Retina (tissue), 1 donor: ENCODE results near the gene PARG.
A peak's percentile ranks its signal among the peaks of the same experiment; 100 is the strongest.
"Not testable (repeated sequence)": the region's sequence is repeated elsewhere in the genome, so short reads cannot be mapped to it uniquely, and the experiment has no call there.

Source experiments
- DNase-seq: peaks from one replicate; pipeline ENCODE4 v3.0.0-alpha.2; 2016

PARG gene

GRCh38 chr10:49941447-49942338 is at the start of gene PARG, which contains the start of gene TIMM23B:
PARG (minus strand) TSS chr10:49942027; CDS start chr10:49941725, 302 bp downstream.
TIMM23B (plus strand) TSS chr10:49942053; CDS start chr10:49942195, 142 bp downstream.
- peak; percentile 93 for DNase-seq

DNA sequence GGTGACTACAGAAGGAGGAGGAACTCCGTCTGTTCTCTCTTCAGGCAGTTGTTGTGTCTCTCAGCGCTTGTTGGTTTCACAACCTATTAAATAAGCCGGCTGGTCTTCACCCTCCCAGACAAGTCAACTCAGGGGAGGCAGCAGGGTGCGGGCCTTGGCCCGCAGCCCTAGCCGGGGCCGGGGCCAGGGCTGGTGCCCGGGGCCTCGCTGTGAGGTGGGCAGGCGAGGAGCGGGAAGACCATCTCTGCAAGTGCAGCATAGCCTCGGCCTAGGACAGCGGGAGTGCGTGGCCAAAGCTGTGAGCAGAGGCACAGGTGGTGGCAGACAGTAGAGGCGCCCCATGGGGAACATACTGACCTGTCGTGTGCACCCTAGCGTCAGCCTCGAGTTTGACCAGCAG is 46.5 kb upstream of the PARG start, which contains the start of gene AGAP6:
AGAP6 (plus strand) TSS at position 31 of the 400 bp plus-strand sequence; CDS start at position 341, 310 bp downstream.
- DNase-seq, result not testable (repeated sequence)

DNA sequence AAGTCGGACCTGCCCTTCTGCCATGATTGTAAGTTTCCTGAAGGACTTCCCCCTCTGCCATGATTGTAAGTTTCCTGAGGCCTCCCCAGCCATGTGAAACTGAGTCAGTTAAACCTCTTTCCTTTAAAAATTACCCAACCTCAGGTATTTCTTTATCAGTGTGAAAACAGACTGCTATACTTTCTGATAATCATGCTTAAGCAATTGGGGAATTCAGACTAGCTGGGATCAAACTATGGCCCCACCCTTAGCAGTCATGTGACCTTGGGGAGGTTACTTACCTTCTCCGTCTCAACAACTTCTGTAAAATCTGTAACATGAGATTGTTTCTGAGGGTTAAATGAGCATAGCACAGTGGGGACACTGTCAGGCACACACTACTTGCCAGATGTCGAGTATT is 45.4 kb upstream of the PARG start:
- not testable (repeated sequence) for DNase-seq

- not testable (repeated sequence) for DNase-seq
These were observed 35.9 kb upstream of the PARG start for GRCh38 chr10:49977756-49978155.

- DNase-seq, result not testable (repeated sequence)
These were observed 30.3 kb upstream of the PARG start for GRCh38 chr10:49972094-49972493.

GRCh38 chr10:49971466-49971865 is 29.6 kb upstream of the PARG start:
- DNase-seq, result not testable (repeated sequence)

DNA sequence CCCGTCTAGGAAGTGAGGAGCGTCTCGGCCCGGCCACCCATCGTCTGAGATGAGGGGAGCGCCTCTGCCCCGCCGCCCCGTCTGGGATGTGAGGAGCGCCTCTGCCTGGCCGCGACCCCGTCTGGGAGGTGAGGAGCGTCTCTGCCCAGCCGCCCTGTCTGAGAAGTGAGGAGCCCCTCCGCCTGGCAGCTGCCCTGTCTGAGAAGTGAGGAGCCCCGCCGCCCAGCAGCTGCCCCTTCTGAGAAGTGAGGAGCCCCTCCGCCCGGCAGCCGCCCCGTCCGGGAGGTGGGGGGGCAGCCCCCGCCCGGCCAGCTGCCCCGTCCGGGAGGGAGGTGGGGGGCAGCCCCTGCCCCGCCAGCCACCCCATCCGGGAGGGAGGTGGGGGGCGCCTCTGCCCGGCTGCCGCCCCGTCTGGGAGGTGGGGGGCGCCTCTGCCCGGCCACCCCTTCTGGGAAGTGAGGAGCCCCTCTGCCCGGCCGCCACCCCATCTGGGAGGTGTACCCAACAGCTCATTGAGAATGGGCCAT is 28.6 kb upstream of the PARG start:
- not testable (repeated sequence) for DNase-seq

DNA sequence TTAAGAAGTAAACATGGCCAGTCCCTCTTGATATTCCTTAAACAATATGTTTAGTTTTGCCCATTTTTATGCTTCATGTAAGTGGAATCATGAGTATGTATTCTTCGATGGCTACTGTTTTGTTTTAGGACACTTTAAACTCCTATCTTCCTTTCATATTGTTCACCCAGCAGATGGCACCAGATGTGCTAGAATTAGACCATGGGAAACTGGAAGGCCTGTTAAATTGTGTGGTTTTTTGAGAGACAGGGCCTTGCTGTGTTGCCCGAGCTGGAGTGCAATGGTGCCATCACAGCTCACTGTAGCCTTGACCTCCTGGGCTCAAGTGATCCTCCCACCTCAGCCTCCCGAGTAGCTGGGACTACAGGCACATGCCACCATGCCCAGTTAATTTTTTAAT is 11.3 kb upstream of the PARG start:
- DNase-seq, result not testable (repeated sequence)

DNA sequence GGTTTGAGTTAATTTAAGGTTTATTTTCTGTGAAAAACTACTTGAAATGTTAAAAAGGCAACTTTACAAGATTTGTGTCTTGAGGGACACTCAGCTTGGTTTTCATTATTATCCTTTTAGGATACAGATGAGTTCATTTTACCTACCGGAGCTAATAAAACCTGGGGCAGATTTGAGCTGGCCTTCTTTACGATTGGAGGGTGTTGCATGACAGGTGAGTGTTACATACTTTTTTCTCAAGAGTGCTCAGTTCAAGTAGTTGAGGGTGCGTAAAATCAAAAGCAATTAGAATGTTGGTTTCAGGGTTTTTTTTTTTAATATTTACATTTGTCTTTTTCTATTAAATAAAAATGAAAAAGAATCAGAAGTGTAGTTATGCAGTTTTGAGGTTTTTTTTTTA is 10.2 kb upstream of the PARG start:
- DNase-seq, result not testable (repeated sequence)

DNA sequence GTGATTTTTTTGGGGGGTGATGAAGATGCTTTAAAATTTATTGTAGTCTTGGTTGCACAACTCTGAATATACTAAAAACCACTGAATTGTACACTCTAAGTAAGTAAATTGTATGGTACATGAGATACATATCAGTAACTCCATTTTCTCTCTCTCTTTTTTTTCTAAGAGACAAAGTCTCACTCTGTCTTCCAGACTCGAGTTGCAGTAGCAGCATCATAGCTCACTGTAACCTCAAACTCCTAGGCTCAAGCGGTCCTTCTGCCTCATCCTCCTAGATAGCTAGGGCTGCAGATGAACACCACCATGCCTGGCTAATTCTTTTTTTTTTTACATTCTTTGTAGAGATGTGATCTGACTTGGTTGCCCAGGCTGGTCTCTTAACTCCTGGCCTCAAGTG is 6.9 kb upstream of the PARG start:
- not testable (repeated sequence) for DNase-seq

- DNase-seq, result not testable (repeated sequence)
These were observed 6.3 kb upstream of the PARG start for GRCh38 chr10:49948142-49948541.

- not testable (repeated sequence) for DNase-seq
These were observed 1.8 kb upstream of the PARG start for GRCh38 chr10:49943607-49944006.

DNA sequence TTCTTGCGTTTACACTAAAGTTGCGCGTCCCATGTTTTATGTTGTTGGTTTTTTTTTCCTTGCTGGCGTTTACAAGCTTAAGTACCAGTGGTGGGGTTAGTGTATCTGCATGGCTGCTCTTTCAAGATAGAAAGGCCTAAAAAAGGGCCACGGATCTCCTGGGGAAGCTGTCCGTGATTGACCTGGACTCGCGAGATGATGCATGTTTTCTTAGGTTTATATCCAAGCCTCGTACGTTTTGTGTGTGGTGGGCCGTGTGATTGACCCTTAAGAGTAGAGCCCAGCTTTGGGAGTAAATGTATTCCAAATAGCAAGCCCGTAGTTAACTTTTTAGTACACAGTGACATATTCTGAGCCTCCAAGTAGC is 495 bp upstream of the PARG start:
- peak; percentile 9 for DNase-seq

GRCh38 chr10:49931959-49932728 is 9.7 kb downstream of the PARG start:
- DNase-seq, result not testable (repeated sequence)

GRCh38 chr10:49931276-49931675 is 10.6 kb downstream of the PARG start:
- not testable (repeated sequence) for DNase-seq

DNA sequence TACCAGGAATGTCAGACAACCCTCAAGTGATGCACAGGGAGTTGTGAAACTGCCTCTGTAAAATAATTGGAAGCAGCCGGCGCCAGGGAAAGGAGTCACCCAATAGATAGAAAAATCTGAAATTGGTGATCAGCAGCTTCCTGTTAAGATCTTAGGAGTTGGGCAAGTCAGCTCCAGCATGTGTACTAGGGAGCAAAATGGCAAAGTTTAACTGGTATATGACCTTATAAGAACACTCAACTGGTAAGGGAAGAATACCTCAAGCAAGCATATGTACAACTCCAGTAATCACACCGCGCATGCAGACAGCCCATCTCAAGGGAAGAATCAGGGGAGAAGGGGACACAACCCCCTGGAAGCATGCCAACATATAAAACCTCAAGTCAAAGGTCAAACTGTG is 18.3 kb downstream of the PARG start:
- not testable (repeated sequence) for DNase-seq

DNA sequence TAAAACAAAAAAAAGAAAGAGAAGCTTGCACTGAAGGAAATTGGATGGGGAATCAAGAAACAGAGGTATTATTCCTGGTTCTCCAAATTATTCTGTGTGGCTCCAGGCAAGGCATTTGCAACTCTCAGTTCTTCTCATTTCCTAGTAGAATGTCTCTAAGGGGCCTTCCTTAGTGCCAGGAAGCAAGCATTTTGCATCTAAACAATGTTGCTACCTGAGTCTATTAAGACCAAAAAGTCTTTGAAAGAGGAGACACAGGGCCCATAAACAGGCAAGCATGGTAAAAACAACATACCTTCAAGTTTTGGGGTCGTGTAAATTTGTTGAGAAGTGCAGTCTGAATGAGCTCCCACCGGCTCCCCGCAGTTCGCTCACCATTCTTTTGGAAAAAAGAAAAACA is 19.8 kb downstream of the PARG start:
- not testable (repeated sequence) for DNase-seq

DNA sequence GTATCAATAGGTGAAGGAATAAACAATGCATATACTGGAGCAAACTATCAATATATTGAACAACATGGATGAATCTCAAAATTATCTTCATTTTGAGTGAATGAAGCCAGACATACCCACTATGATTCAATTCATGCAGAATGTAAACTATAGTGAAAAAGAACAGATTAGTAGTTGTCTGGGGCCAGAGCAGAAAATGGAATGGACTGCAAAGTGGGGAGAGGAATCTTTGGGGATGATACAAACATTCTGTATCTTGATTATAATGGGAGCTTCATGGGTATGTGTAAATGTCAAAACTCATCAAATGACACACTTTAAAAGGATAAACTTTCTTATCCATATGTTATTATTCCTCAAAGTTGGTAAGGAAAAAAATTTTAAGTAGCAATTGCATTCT is 23.9 kb downstream of the PARG start:
- DNase-seq, result not testable (repeated sequence)

DNA sequence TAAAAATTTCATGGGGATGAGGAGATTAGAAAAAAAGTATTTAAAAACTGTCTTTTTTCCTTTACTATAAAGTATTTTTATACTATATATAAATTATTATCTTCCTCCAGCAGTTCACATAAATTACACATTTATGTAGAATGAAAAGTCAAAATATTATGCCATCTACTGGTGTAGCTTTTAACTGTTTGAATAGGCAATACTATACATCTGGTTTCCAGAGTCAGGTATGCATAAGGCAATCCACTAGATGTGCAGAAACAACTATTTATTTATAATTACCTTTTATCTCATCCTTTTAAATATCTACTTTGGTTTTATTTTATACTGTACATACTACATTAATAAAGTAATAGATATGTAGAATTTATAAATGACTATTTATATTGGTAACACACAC is 25.4 kb downstream of the PARG start:
- not testable (repeated sequence) for DNase-seq

DNA sequence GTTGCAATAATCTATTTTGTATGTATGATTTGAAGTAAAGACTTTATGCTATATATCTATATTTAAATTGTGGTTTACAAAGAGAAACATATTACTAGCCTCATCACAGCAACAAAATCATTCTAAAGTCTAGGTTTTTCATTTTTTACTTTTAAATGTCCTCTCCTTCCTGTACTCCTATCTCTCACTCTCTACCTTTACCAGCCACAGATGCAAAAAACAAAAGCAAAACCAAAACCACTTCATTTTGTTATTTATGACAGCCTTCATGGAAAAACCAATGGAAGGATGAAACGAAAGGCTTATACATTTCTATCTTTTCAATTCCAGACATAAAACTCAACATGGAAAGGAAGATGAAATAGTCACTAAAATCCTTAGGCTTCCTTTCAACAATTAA is 31.5 kb downstream of the PARG start:
- DNase-seq, result not testable (repeated sequence)

DNA sequence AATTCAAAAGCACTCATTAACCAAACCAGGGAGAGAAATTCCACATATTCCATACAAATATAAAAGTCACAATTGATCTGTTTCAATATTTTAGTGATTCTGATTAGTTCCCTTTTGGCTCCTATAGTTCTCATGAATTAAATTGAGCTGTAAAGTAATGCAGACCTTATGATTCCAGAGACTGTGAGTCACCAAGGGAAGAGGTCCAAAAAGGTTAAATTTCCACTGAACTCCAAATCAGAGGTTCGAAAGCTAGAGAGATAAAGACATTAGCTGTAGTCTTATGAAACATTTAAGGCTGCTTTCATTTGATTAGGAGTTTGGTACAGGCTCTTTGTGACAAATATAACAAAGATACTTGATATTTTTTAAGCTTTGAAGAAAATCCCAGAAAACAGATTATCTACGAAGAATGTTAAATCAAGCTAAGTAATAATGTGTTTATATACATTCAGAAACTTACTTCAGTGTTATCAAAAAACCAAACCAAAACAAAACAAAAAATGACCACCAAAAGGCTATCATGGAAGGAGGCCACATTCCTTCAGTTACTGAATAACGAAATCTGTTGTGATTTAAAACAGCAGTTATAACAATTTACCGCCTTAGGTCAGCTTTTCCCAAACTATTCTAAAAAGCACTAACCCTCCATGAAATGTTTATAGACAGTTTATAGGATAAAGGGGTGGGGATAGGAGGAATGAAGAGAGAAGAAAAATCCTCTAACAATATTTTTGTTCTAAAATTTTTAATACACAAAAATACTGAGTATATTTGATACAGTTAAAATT is 33.3 kb downstream of the PARG start:
- not testable (repeated sequence) for DNase-seq

DNA sequence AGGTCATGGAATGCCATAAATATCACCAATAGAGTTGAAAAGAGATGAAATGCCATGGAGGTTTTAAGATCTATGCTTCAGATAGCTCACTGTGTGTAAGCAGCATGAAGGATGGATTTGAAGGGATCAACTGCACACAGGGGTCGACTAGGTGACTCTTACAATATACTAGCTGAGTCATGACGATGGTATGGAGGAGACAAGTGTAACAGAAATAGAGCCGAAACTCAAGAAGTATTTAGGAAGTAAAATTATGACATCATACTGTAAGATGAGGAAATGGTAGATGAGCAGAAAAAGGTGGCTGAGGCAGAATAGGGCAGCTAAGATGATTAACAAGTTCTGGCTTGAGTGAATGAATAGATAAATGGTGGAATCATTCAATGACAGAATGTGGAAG is 38.0 kb downstream of the PARG start:
- DNase-seq, result not testable (repeated sequence)
